ENCODE data around the gene NPM3.

The NPM3 gene

GRCh38 chr10:101774589-101775272 lies 8.5 kb downstream of the NPM3 start:
- no peak for DNase-seq (ENCODE audit: low read depth)

- DNase-seq (ENCODE audit: low read depth) = no peak
These were observed 9.2 kb downstream of the NPM3 start for GRCh38 chr10:101773923-101774588.

GRCh38 chr10:101772895-101773761 lies 10.1 kb downstream of the NPM3 start:
- no peak for DNase-seq (ENCODE audit: low read depth)

GRCh38 chr10:101772017-101772894 lies 11.0 kb downstream of the NPM3 start:
- no peak for DNase-seq (ENCODE audit: low read depth)

- no peak for DNase-seq (ENCODE audit: low read depth)
These were observed 11.9 kb downstream of the NPM3 start for GRCh38 chr10:101771380-101771779.

GRCh38 chr10:101770331-101771215 lies 12.7 kb downstream of the NPM3 start:
- DNase-seq (ENCODE audit: low read depth) = no peak

GRCh38 chr10:101769541-101770180 lies 13.6 kb downstream of the NPM3 start:
- DNase-seq (ENCODE audit: low read depth) = no peak

- no peak for DNase-seq (ENCODE audit: low read depth)
These were observed 14.5 kb downstream of the NPM3 start for GRCh38 chr10:101768791-101769170.

- no peak for DNase-seq (ENCODE audit: low read depth)
These were observed 15.1 kb downstream of the NPM3 start for GRCh38 chr10:101767966-101768790.

GRCh38 chr10:101767600-101767945 lies 15.7 kb downstream of the NPM3 start:
- DNase-seq (ENCODE audit: low read depth) = no peak

GRCh38 chr10:101766753-101767599 lies 16.3 kb downstream of the NPM3 start:
- no peak for DNase-seq (ENCODE audit: low read depth)

- DNase-seq (ENCODE audit: low read depth) = no peak
These were observed 16.9 kb downstream of the NPM3 start for GRCh38 chr10:101766306-101766705.

GRCh38 chr10:101763141-101763846 lies 20.0 kb downstream of the NPM3 start:
- DNase-seq (ENCODE audit: low read depth) = no peak

GRCh38 chr10:101762736-101763135 lies 20.5 kb downstream of the NPM3 start:
- DNase-seq (ENCODE audit: low read depth) = no peak

GRCh38 chr10:101761226-101761625 lies 22.0 kb downstream of the NPM3 start:
- DNase-seq (ENCODE audit: low read depth) = no peak

- no peak for DNase-seq (ENCODE audit: low read depth)
These were observed 22.7 kb downstream of the NPM3 start for GRCh38 chr10:101760510-101760909.

GRCh38 chr10:101759309-101760247 lies 23.7 kb downstream of the NPM3 start:
- DNase-seq (ENCODE audit: low read depth) = no peak

Data from HS-5 (cell line).